SKM-1 treated with dmso at 0.1 percent for 144 hours (cell line): ENCODE data around the gene ACTN1.
"Not testable (repeated sequence)": the region's sequence is repeated elsewhere in the genome, so short reads cannot be mapped to it uniquely, and the experiment has no call there.

Experiments
- DNase-seq: peaks from one replicate; lab custom pipeline; 2025; ENCODE audit not compliant: unreplicated experiment; lab: John Stamatoyannopoulos, UW

The ACTN1 gene

DNA sequence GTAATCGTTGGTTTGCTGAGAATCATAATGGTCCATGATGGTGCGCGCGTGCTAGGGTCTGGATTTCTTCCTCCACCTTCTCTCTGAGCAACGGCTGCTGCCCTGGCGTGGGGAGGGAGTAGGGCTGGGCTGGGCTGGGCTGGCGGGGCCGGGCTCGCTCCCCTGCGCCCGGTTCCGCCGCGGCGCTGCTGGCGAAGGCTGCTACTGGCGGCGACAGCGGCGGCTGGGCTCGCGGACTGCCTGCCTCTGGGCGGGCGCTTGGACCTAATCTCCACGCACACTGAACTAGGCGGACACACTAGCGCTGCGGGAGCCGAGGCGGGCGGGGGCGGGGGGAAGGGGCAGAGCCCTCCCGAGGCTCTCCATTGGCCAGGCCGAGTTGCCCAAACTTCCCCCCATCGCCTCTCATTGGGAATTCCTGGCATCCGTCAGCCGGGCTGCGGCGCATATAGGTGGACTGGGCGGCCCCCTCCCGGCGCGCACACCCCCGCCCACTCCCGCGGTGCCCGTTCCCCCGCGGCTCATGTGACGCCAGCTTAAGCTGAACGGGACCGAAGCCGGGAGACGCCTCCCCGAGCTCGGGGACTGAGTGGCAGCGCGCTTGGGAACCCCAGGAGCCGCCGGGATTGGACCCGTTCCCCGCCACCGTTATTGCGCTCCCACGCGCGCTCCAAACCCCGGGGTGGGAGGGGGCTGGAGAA, at the start of gene ACTN1:
ACTN1 (minus strand) TSS at position 282 of the 701 bp plus-strand sequence; CDS start at position 36, 246 bp downstream.
- peak; percentile 71 for DNase-seq

- DNase-seq = no peak
Observed at GRCh38 chr14:69027242-69027913, 48.3 kb upstream of the ACTN1 start.

- DNase-seq = no peak
Observed at GRCh38 chr14:69023035-69023434, 43.9 kb upstream of the ACTN1 start.

DNA sequence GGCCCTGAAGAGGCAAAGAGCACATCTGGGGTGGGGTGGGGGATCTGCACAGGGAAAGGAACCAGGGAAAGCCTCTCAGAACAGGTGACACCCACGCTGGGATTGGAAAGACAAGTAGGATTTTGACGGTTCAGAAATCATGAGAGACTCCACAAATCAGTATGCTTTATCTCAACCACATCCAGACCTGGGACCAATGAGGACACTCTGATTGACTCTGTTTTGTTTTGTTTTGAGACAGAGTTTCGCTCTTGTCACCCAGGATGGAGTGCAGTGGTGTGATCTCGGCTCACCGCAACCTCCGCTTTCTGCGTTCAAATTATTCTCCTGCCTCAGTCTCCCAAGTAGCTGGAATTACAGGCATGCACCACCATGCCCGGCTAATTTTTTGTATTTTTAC, 43.0 kb upstream of the ACTN1 start:
- not testable (repeated sequence) for DNase-seq

DNA sequence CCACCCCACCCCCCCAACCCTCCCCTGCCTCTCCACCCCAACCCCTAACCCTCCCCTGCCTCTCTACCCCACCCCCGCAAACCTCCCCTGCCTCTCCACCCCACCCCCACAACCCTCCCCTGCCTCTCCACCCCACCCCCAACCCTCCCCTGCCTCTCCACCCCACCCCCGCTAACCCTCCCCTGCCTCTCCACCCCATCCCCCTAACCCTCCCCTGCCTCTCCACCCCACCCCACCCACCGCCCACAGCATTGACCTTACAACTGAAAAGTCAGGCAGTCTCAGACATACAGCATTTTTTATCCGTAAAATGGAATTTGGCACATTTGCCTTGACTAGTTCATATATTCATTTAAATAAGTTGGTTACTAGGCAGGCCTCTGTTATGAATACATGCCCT, 38.6 kb upstream of the ACTN1 start:
- no peak for DNase-seq

GRCh38 chr14:69014829-69015259, 35.7 kb upstream of the ACTN1 start:
- DNase-seq = no peak

- peak; percentile 92 for DNase-seq
Observed at GRCh38 chr14:69013943-69014782, 35.1 kb upstream of the ACTN1 start.

DNA sequence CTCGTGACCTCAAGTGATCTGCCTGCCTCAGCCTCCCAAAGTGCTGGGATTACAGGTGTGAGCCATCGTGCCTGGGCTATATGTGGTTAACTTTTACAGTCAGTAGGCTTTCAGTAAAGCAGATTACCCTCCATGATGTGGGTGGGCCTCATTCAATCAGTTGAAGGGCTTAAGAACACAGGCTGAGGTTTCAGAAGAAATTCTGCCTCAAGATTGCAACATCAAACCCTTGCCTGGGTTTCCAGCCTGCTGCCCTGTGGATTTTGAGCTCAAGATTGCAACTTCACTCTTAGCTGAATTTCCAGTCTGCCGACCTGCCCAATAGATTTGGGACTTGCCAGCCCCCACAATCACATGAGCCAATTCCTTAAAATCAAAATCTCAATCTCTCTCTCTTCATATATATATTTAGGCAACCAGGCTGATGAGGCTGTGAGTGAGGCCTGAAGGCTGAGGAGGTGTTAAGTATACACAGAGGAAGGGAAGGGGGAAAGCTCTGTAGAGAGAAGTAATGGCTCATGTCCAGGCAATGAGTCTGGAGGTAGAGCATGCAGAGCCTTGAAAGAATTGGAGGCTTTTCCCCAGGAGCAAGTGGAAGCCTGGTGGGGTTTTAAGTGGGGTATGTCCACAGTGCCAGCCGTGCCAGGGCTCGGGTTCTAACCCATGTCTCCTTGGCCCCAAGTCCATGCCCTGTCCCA, 33.3 kb upstream of the ACTN1 start:
- peak; percentile 17 for DNase-seq

- no peak for DNase-seq
Observed at GRCh38 chr14:69010648-69011047, 31.5 kb upstream of the ACTN1 start.

DNA sequence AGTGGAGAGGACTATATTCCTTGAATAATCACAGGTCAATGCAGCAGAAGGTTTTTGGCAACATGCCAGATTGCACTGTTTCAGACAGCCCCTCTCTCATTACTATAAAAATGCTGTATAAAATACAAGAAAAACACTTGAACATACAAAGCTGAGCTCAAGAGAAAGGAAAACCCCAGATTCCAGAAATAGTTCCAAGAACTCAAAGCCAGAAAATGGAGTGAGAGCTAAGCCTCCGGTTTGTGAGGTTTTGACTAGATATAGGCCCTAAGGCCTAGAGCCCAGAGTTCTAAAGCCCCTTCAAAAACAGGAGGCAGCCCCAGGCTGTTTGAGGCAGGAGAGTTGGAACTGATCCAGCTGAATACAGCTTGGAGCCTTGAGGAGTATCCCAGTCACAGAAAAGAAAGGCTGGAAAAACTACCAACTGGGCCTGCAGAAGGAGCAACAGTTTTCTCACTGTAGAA, 29.4 kb upstream of the ACTN1 start:
- no peak for DNase-seq

DNA sequence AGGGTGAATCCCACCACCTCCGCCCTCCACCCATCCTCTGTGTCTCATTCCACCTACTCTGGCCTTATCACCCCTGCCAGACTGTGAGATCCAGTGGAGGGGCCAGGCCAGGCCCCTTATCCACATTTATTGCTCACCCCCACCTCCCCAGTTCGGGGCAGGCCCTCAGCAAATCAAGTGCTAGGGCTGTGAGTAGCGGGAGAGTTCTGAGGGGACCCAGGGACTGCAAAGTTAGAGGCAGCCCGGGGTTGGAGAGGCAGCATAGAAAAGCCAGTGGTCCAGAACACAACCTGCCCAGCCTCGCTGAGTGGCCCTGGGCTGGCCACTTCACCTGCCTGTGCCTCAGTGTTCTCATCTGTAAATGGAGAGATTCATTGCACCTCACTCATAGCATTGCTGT, 27.2 kb upstream of the ACTN1 start:
- DNase-seq = no peak

DNA sequence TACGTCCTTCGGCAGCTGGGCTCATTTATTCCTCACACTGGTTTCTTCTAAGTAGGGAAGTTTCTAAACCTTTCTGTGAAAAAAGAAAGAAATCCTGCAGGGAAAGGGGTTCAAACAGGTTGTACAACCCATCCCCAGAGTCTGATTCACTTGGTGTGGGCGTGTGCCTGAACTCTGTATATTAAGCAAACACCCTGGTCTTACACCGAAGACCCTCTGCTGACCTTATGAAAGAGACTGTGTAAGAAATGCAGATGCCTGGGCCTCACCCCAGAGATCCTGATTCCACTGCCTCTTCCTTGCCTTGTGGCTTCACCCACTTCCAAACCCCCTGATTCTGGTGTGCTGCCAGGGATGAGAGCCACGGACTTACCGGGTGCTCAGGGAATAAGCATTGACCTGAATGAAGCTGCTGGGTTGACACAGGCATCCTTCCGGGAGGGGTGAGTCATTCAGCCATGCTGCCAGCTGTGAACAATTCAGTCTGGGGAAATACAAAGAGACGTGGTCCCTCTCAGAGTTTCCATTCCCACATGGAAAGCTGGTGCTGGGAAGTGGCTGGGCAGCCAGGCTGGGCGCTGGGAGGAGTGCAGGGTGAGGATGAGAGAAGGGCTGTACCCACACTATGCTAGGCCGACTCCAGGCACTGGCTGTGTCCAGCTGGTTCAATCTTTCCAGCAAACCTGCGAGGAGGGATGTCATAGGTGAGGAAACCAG, 26.5 kb upstream of the ACTN1 start:
- DNase-seq = no peak

- DNase-seq = no peak
Observed at GRCh38 chr14:69004731-69005431, 25.8 kb upstream of the ACTN1 start.

DNA sequence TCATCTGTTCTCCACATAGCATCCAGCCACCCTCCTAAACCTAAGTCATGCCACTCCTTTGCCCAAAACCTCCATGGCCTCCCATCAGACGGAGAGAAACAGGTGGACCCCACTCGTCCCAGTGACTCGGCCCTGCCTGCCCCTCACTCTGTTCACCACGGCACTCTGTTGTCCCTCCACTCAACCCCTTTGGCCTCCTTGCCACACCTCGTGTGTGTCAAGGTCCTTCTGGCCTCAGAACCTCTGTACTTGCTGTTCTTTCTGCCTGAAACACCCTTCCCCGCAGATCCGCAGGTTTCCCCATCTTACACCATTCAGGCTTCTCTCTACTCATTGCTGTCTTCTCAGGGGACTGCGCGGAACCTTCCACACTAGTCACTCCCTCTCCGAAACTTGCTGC, 24.5 kb upstream of the ACTN1 start:
- DNase-seq = no peak

DNA sequence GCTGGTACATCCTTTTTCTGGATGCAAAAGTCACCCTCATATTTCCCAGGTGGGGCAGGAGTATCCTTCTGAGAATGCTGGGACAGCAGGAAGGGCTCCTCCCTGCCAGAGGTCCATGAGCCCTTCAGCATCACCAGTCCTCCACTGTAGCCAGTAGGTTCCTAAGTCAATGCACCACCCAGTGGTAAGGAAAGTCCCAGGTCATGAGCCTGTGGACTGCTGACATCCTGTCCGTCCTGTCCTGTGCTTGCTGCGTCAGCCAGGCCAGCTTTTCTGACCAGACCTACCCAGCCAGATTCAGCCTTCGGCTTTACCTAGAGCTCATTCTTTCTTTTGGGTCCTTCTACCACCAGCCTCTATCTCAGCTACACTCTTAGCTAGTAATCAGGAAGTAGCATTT, 23.0 kb upstream of the ACTN1 start:
- DNase-seq = no peak

- no peak for DNase-seq
Observed at GRCh38 chr14:69001375-69001774, 22.3 kb upstream of the ACTN1 start.

DNA sequence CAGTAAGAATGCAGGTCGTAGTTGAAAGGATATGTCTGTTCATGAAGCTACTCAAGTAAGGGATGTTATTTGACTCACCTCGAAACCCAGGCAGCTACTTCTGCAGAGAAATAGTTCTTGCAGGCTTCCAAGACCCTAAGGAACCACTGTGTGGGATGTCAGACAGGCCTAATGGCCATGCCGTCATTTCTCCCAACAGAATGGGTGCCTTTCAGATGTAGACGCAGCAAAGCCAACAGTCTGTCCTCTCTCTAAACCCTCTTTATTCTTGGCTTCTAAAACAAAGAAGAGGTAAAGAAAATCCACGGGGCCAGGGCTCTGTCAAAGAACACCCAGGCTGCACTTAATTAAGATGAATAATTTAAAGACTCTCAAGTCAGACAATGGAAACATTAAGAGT, 19.0 kb upstream of the ACTN1 start:
- DNase-seq = no peak

GRCh38 chr14:68995731-68996130, 16.6 kb upstream of the ACTN1 start:
- DNase-seq = no peak

DNA sequence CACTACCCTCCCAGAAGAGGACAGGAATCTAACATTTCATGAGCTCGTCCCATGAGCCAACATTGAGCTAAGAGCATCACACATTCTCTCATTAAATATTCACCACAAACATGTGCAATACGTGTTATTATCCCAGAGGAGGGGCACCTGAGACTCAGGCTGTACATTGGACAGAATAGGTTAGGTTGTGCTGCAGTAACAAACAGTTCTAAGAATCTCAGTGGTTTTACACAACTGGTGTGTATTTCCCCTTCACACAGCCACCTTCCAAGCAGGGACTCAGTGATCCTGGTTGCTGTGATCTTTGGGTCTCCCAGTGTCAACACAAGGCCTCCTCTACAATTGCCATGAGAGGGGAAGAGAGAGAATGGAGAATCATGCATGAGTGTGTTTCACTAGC, 15.0 kb upstream of the ACTN1 start:
- no peak for DNase-seq

GRCh38 chr14:68987653-68988036, 8.5 kb upstream of the ACTN1 start:
- DNase-seq = no peak
